Germinal center (tissue), 1 donor: ENCODE results near the gene LMNA.
"Not testable (repeated sequence)": the region's sequence is repeated elsewhere in the genome, so short reads cannot be mapped to it uniquely, and the experiment has no call there.

ENCODE experiments used
- DNase-seq: peaks from one replicate; pipeline ENCODE4 v3.0.0; 2012; ENCODE audit warnings: mixed read lengths, low spot score

The LMNA gene

GRCh38 chr1:156114101-156114918 is at the start of gene LMNA:
TSS of gene LMNA (plus strand) at chr1:156114711. CDS start at chr1:156114919, 208 bp downstream.
- DNase-seq, result no peak

GRCh38 chr1:156065212-156065611 is 49.3 kb upstream of the LMNA start:
- DNase-seq, result no peak

- DNase-seq, result no peak
Observed at GRCh38 chr1:156065871-156066270, 48.6 kb upstream of the LMNA start.

- DNase-seq, result no peak
Observed at GRCh38 chr1:156067262-156067661, 47.2 kb upstream of the LMNA start.

GRCh38 chr1:156069490-156070455 is 44.7 kb upstream of the LMNA start:
- DNase-seq, result no peak

- no peak for DNase-seq
Observed at GRCh38 chr1:156070548-156070947, 44.0 kb upstream of the LMNA start.

GRCh38 chr1:156071332-156071816 is 43.1 kb upstream of the LMNA start:
- not testable (repeated sequence) for DNase-seq

GRCh38 chr1:156072251-156072650 is 42.3 kb upstream of the LMNA start:
- DNase-seq, result no peak

- DNase-seq, result no peak
Observed at GRCh38 chr1:156073110-156073687, 41.3 kb upstream of the LMNA start.

GRCh38 chr1:156073740-156074139 is 40.8 kb upstream of the LMNA start:
- no peak for DNase-seq

GRCh38 chr1:156074661-156075060 is 39.9 kb upstream of the LMNA start:
- no peak for DNase-seq

GRCh38 chr1:156075162-156075561 is 39.3 kb upstream of the LMNA start:
- no peak for DNase-seq

GRCh38 chr1:156075775-156076204 is 38.7 kb upstream of the LMNA start:
- DNase-seq, result no peak

GRCh38 chr1:156076609-156077429 is 37.7 kb upstream of the LMNA start:
- peak; percentile 82 for DNase-seq

GRCh38 chr1:156077430-156077760 is 37.1 kb upstream of the LMNA start:
- DNase-seq, result no peak

GRCh38 chr1:156078728-156079127 is 35.8 kb upstream of the LMNA start:
- DNase-seq, result no peak

GRCh38 chr1:156079762-156080161 is 34.7 kb upstream of the LMNA start:
- no peak for DNase-seq

- DNase-seq, result no peak
Observed at GRCh38 chr1:156080241-156080862, 34.2 kb upstream of the LMNA start.

GRCh38 chr1:156080863-156081179 is 33.7 kb upstream of the LMNA start:
- no peak for DNase-seq

- DNase-seq, result no peak
Observed at GRCh38 chr1:156081180-156081916, 33.2 kb upstream of the LMNA start.

- DNase-seq, result no peak
Observed at GRCh38 chr1:156081917-156082308, 32.6 kb upstream of the LMNA start.
